Measurements from ENCODE around the gene PALM. TPM values are rescaled to one million over a fixed set of nuclear protein-coding genes. Genes with fewer than 3 reads are reported as not detected.

The PALM gene
- total RNA-seq (2021): 21.2 and 40.3 TPM in 2 replicates
- Bru-seq, nascent RNA: percentile 41 among the genes with signal in this experiment
- BruChase-seq, experiment 1, labeled RNA remaining after a 2-hour chase: percentile 46 among the genes with signal in this experiment
- BruChase-seq, experiment 2, labeled RNA remaining after a 6-hour chase: percentile 53 among the genes with signal in this experiment
- long read RNA-seq, partial matches to known transcripts: 1 of 5 reads
- long read RNA-seq, other reads (novel, unspliced or antisense): 2 of 5 reads

DNA sequence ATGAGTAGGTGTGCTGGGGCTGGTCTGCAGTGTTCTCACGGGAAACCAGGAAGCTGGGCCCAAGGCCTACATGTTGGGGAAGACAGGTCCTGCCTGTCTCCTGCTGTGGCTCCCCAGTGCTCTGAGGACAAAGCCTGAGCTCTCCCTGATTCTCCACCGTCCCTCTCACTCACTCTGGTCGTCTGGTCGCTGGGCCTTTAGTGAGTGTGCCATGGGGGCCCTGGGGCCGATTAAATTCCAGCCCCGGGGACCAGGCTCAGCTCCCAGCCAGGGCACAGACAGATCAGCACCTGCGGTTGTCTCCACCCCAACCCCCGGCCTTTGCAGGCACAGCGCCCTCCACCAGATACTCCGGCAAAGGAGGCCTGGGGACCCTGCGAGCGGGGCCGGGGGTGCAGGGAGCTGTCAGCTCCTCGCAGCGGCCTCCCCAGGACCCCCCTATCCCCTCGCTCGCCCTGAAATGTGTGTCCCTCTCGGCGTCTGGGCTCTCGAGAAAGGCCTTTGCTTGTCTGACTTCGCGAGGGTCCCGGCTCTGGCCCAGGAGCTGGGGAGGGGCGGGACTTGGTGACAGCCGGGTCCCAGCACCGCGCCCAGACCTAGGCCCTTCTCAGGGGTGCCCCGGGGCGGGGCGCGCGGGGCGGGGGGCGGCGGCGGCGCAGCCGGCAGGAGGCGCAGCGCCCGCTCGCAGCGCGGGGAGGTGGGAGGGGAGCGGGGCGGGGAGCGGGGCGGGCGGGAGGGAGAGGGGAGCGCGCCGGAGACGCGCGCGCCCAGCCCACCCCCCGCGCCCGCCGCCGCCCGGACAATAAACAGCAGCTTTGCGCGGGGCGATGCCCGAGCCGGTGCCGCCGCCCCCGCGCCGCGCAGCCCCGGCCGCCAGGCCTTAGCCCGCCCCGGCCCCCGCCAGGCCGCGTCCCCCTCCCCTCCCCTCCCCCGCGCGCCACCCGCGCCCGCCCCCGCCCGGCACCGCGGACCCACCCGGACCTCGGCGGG, at the start of gene PALM:
PALM (plus strand) TSS at position 782 of the 990 bp plus-strand sequence. CDS start 212 bp downstream, outside the sequence.
- BruUV-seq (replicated peaks): no TSS peak
- no peaks in the 10 kb centered on the region for H3K27me3 ChIP-seq (replicated peaks; ENCODE audit: insufficient read depth, low read depth, low read length, poor library complexity)
- TF ChIP-seq EZH2 (IDR thresholded peaks at IDR 0.05; ENCODE audit: borderline replicate concordance, low read depth, low read length, poor library complexity, severe bottlenecking) (no peak), CTCF (conservative IDR thresholded peaks at IDR 0.05; ENCODE audit: low read depth, low read length) (peak; percentile 26; the same call in 1 of the 2 replicates)
- H3K4me1 ChIP-seq (ENCODE audit: insufficient read depth, low read length, poor library complexity, severe bottlenecking): peaks cover 13% of the 10 kb centered on the region
- intact Hi-C loops (cut with micrococcal nuclease; ENCODE audit: unreplicated experiment): no loop called here
- H3K36me3 ChIP-seq (ENCODE audit: insufficient read depth, low read length, poor library complexity, severe bottlenecking): no peaks in the 10 kb centered on the region
- no peaks in the 10 kb centered on the region for H3K9me3 ChIP-seq (ENCODE audit: low read depth, low read length, poor library complexity, severe bottlenecking)
- peak within 1 kb of the TSS; percentile 57 for H3K27ac ChIP-seq (ENCODE audit: low read depth, low read length, poor library complexity, severe bottlenecking)
- CTCF ChIA-PET: interaction anchor here (1.0 kb wide), 1 partner anchor 28 kb away, joined by 6 read pairs; no protein-coding TSS in a partner anchor
- POLR2A ChIA-PET (ENCODE audit: low non-redundant PET): interaction anchor here (0.6 kb wide), 1 partner anchor 164 kb away, joined by 12 read pairs; no protein-coding TSS in a partner anchor
- H3K4me3 ChIP-seq (ENCODE audit: low read depth, low read length, poor library complexity, severe bottlenecking): peak within 1 kb of the TSS; percentile 76
- peak; percentile 60 for DNase-seq (ENCODE audit: low spot score)

DNA sequence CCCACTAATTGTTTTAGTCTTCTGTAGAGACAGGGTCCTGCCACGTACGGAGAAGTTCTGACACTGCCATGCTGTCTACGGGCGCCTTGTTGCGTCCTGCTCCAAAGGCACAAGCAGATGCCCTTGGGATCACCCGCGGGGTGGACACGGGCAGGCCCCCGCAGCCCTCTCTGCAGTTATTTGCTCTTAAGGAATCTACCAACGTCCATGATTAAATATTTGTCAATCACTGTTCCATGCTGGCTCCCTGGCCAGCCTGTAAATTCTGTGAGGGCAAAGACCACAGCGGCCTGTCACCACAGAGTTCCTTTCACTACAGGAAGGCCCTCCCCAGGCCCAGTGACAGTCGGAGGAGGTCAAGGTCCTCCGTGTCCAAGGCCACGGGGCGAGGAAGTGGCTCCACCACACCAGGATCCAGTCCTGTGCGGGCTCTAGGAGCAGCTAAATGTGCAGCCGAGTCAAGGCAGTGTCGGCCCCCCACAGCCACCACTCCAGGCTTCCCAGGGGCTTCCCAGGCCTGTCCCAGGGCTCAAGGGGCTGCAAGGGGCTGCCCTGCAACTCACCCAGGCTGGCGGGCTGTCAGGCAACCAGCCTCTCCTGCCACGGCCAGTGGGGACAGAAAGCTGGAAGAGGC, 47.8 kb upstream of the PALM start:
- TSS peak; percentile 30 for BruUV-seq (replicated peaks)
- peaks cover 2% of the 10 kb centered on the region for H3K36me3 ChIP-seq (ENCODE audit: insufficient read depth, low read length, poor library complexity, severe bottlenecking)
- no peaks in the 10 kb centered on the region for H3K9me3 ChIP-seq (ENCODE audit: low read depth, low read length, poor library complexity, severe bottlenecking)
- ChIA-PET POLR2A (ENCODE audit: low non-redundant PET) (interaction anchor here (0.6 kb wide), 1 partner anchor 443 kb away, joined by 26 read pairs; the partner anchor contains the start of gene GPX4), CTCF (no interaction called here)
- H3K4me3 ChIP-seq (ENCODE audit: low read depth, low read length, poor library complexity, severe bottlenecking): peak overlapping the region; percentile 99
- DNase-seq (ENCODE audit: low spot score): no peak
- H3K27ac ChIP-seq (ENCODE audit: low read depth, low read length, poor library complexity, severe bottlenecking): peak overlapping the region; percentile 95
- TF ChIP-seq CTCF (conservative IDR thresholded peaks at IDR 0.05; ENCODE audit: low read depth, low read length): no peak
- no peak for TF ChIP-seq EZH2 (IDR thresholded peaks at IDR 0.05; ENCODE audit: borderline replicate concordance, low read depth, low read length, poor library complexity, severe bottlenecking)
- intact Hi-C loops (cut with micrococcal nuclease; ENCODE audit: unreplicated experiment): loop anchor here (10.0 kb wide), 1 partner anchor 254 kb away; the partner anchor contains the start of genes KISS1R and R3HDM4
- no peaks in the 10 kb centered on the region for H3K27me3 ChIP-seq (replicated peaks; ENCODE audit: insufficient read depth, low read depth, low read length, poor library complexity)
- H3K4me1 ChIP-seq (ENCODE audit: insufficient read depth, low read length, poor library complexity, severe bottlenecking): peaks cover 17% of the 10 kb centered on the region
